H9 (cell line): Measurements from ENCODE around the gene F2R. TPM values are rescaled to one million over a fixed set of nuclear protein-coding genes. Genes with fewer than 3 reads are reported as not detected.
"Not testable (repeated sequence)": the region's sequence is repeated elsewhere in the genome, so short reads cannot be mapped to it uniquely, and the experiment has no call there.

Experiments used
- DNase-seq: peaks from one replicate; pipeline ENCODE4 v3.0.0-alpha.2; 2017
- H2AFZ ChIP-seq: one replicate; pipeline ENCODE4 v1.6.1; 2013; ENCODE audit warnings: mild to moderate bottlenecking, low read length, control low read depth, moderate library complexity
- H2AK5ac ChIP-seq: 2 replicates; pipeline ENCODE4 v1.6.1; 2013; ENCODE audit warnings: low read length, control low read depth, mixed read lengths; ENCODE audit not compliant: insufficient read length
- H2BK120ac ChIP-seq: one replicate; pipeline ENCODE4 v1.6.1; 2013; ENCODE audit warnings: low read depth, mild to moderate bottlenecking, low read length, control low read depth, inconsistent platforms; ENCODE audit not compliant: poor library complexity, severe bottlenecking
- H2BK12ac ChIP-seq: 2 replicates; pipeline ENCODE4 v1.6.1; 2013; ENCODE audit warnings: low read length, control low read depth, mixed read lengths, low read depth; ENCODE audit not compliant: insufficient read length
- H2BK15ac ChIP-seq: 2 replicates; pipeline ENCODE4 v1.6.1; 2013; ENCODE audit warnings: low read depth, low read length, control low read depth
- H2BK20ac ChIP-seq: one replicate; pipeline ENCODE4 v1.6.1; 2013; ENCODE audit warnings: low read depth, mild to moderate bottlenecking, low read length, control low read depth, inconsistent platforms; ENCODE audit not compliant: poor library complexity, severe bottlenecking
- H2BK5ac ChIP-seq: 2 replicates; pipeline ENCODE4 v1.6.1; 2013; ENCODE audit warnings: low read length, control low read depth, mixed read lengths; ENCODE audit not compliant: insufficient read length
- H3K14ac ChIP-seq: 2 replicates; pipeline ENCODE4 v1.6.1; 2013; ENCODE audit warnings: low read length, control low read depth; ENCODE audit not compliant: insufficient read depth
- H3K18ac ChIP-seq: 2 replicates; pipeline ENCODE4 v1.6.1; 2013; ENCODE audit warnings: low read depth, mild to moderate bottlenecking, mixed read lengths, low read length, control low read depth; ENCODE audit not compliant: insufficient read length
- H3K23ac ChIP-seq: 2 replicates; pipeline ENCODE4 v1.6.1; 2013; ENCODE audit warnings: low read length, control low read depth, mixed read lengths, low read depth; ENCODE audit not compliant: insufficient read length
- H3K23me2 ChIP-seq: 2 replicates; pipeline ENCODE4 v1.6.1; 2013; ENCODE audit warnings: low read depth, mild to moderate bottlenecking, mixed read lengths, low read length, control low read depth; ENCODE audit not compliant: insufficient read length, poor library complexity, severe bottlenecking
- H3K27ac ChIP-seq: 2 replicates; pipeline ENCODE4 v1.5.1; 2013; ENCODE audit warnings: low read length, control low read depth, mixed read lengths, low read depth; ENCODE audit not compliant: insufficient read length
- H3K27me3 ChIP-seq: 2 replicates; pipeline ENCODE4 v1.6.1; 2013; ENCODE audit warnings: low read length, control low read depth, inconsistent platforms; ENCODE audit not compliant: insufficient read depth
- H3K4ac ChIP-seq: 2 replicates; pipeline ENCODE4 v1.6.1; 2013; ENCODE audit warnings: low read depth, mild to moderate bottlenecking, control low read depth, inconsistent platforms, low read length, moderate library complexity
- H3K4me1 ChIP-seq: 2 replicates; pipeline ENCODE4 v1.6.1; 2013; ENCODE audit warnings: low read length, control low read depth, inconsistent platforms; ENCODE audit not compliant: insufficient read depth
- H3K4me2 ChIP-seq: 2 replicates; pipeline ENCODE4 v1.6.1; 2013; ENCODE audit warnings: low read length, control low read depth, mixed read lengths; ENCODE audit not compliant: insufficient read length, insufficient read depth
- H3K56ac ChIP-seq: 2 replicates; pipeline ENCODE4 v1.6.1; 2013; ENCODE audit warnings: low read depth, mild to moderate bottlenecking, mixed read lengths, low read length, control low read depth; ENCODE audit not compliant: insufficient read length
- H3K79me1 ChIP-seq: 2 replicates; pipeline ENCODE4 v1.6.1; 2013; ENCODE audit warnings: low read depth, mild to moderate bottlenecking, moderate library complexity, low read length, control low read depth, inconsistent platforms; ENCODE audit not compliant: insufficient read depth, poor library complexity, severe bottlenecking
- H3K79me2 ChIP-seq: 2 replicates; pipeline ENCODE4 v1.6.1; 2013; ENCODE audit warnings: low read length, control low read depth, inconsistent platforms; ENCODE audit not compliant: insufficient read depth
- H3K9ac ChIP-seq: 2 replicates; pipeline ENCODE4 v1.6.1; 2013; ENCODE audit warnings: low read length, control low read depth, mixed read lengths; ENCODE audit not compliant: insufficient read length; ENCODE audit errors: extremely low read depth
- H3K9me3 ChIP-seq: one replicate; pipeline ENCODE4 v1.6.1; 2013; ENCODE audit warnings: low read depth, low read length, inconsistent platforms; ENCODE audit not compliant: control insufficient read depth
- H3T11ph ChIP-seq: one replicate; pipeline ENCODE4 v1.6.1; 2013; ENCODE audit warnings: mild to moderate bottlenecking, low read length, control low read depth, inconsistent platforms
- H4K20me1 ChIP-seq: one replicate; pipeline ENCODE4 v1.6.1; 2013; ENCODE audit not compliant: control insufficient read depth, insufficient read length, insufficient read depth
- H4K5ac ChIP-seq: 2 replicates; pipeline ENCODE4 v1.6.1; 2013; ENCODE audit warnings: low read depth, mild to moderate bottlenecking, mixed read lengths, low read length, control low read depth; ENCODE audit not compliant: insufficient read length
- H4K8ac ChIP-seq: replicated peaks from 2 replicates; pipeline ENCODE4 v1.6.1; 2013; ENCODE audit warnings: low read length, control low read depth, mixed read lengths, low read depth; ENCODE audit not compliant: insufficient read length
- H4K91ac ChIP-seq: 2 replicates; pipeline ENCODE4 v1.6.1; 2013; ENCODE audit warnings: low read depth, mild to moderate bottlenecking, moderate library complexity, mixed read lengths, low read length, control low read depth; ENCODE audit not compliant: insufficient read length
- H3K27ac Mint-ChIP-seq, 3 experiments: 2 replicates in 2 of 3; 3 replicates in 1 of 3; pipeline ENCODE4 v1.8.0; 2020 to 2021; ENCODE audit warnings: mixed read lengths in 3 of 3, mild to moderate bottlenecking in 1 of 3, moderate library complexity in 1 of 3
- H3K27me3 Mint-ChIP-seq: 2 replicates; pipeline ENCODE4 v1.8.0; 2021; ENCODE audit warnings: low read depth, mild to moderate bottlenecking, moderate library complexity, mixed read lengths
- H3K36me3 Mint-ChIP-seq, 3 experiments: 2 replicates in 2 of 3; 3 replicates in 1 of 3; pipeline ENCODE4 v1.8.0; 2020 to 2021; ENCODE audit warnings: low read depth in 3 of 3, mixed read lengths in 3 of 3; ENCODE audit not compliant: insufficient read depth in 1 of 3
- H3K4me1 Mint-ChIP-seq, 2 experiments: 2 replicates each; pipeline ENCODE4 v1.8.0; 2020; ENCODE audit warnings: mixed read lengths in 2 of 2
- H3K4me3 Mint-ChIP-seq, 2 experiments: 2 replicates in 1 of 2; 3 replicates in 1 of 2; pipeline ENCODE4 v1.8.0; 2020 to 2021; ENCODE audit warnings: mild to moderate bottlenecking in 2 of 2, mixed read lengths in 2 of 2, moderate library complexity in 1 of 2
- H3K9me3 Mint-ChIP-seq, 2 experiments: 2 replicates in 1 of 2; 3 replicates in 1 of 2; pipeline ENCODE4 v1.8.0; 2020; ENCODE audit warnings: mild to moderate bottlenecking in 2 of 2, mixed read lengths in 2 of 2, moderate library complexity in 1 of 2
- CTCF ChIP-seq: fragments of 200-600 bp; sonication (generic); conservative IDR thresholded peaks from 3 replicates; pipeline ENCODE4 v1.8.0; 2021; ENCODE audit warnings: antibody characterized with exemption, mild to moderate bottlenecking
- WGBS: extraction: QIAGEN DNeasy Blood & Tissue Kit; methylation state at CpG from one replicate; pipeline ENCODE4 v1.1.7; 2013; ENCODE audit warnings: missing lambda C conversion rate, low lambda C conversion rate, mixed read lengths; ENCODE audit not compliant: insufficient read length; ENCODE audit errors: extremely low coverage; 5-methylcytosine and 5-hydroxymethylcytosine counted together
- total RNA-seq: library from RNA; stranded (reverse); gene quantifications from 2 replicates; pipeline ENCODE4 v1.2.1, GENCODE V29; 2021

Gene F2R
- total RNA-seq, 1 experiment from 2014 or later = 14.8 TPM

GRCh38 chr5:76679231-76679630 is 36.7 kb upstream of the F2R start:
- no peak overlapping the region for H3K27ac Mint-ChIP-seq
- no peak overlapping the region for H2BK15ac ChIP-seq
- no peak overlapping the region for H4K5ac ChIP-seq
- no peak for TF ChIP-seq CTCF
- no peak for DNase-seq
- no peak overlapping the region for H2AFZ ChIP-seq
- H4K91ac ChIP-seq = no peak overlapping the region
- no peak overlapping the region for H3K4me3 Mint-ChIP-seq
- no peak overlapping the region for H2AK5ac ChIP-seq
- H3K27me3 ChIP-seq = no peaks in the 10 kb centered on the region; the same call in 1 of the 2 replicates
- H3K9ac ChIP-seq = no peak overlapping the region
- H2BK20ac ChIP-seq = no peak overlapping the region
- H3K4me1 ChIP-seq = no peaks in the 10 kb centered on the region
- H3K4me1 Mint-ChIP-seq = no peaks in the 10 kb centered on the region
- WGBS = no CpG with 5 or more reads among the region's 3 CpGs
- no peak overlapping the region for H3K4me2 ChIP-seq
- peaks cover 0 to 3% (median 0%) of the 10 kb centered on the region in 3 experiments; a peak in 2 of 7 replicates for H3K36me3 Mint-ChIP-seq
- H3K27ac ChIP-seq = no peak overlapping the region
- H3T11ph ChIP-seq = no peak overlapping the region
- no peaks in the 10 kb centered on the region for H3K9me3 ChIP-seq
- no peaks in the 10 kb centered on the region for H3K9me3 Mint-ChIP-seq
- H4K8ac ChIP-seq = no peak overlapping the region
- no peak overlapping the region for H3K56ac ChIP-seq
- no peaks in the 10 kb centered on the region for H4K20me1 ChIP-seq
- H3K14ac ChIP-seq = no peak overlapping the region
- no peak overlapping the region for H3K18ac ChIP-seq
- H2BK12ac ChIP-seq = no peak overlapping the region
- H3K4ac ChIP-seq = no peak overlapping the region
- no peaks in the 10 kb centered on the region for H3K23me2 ChIP-seq
- H3K27me3 Mint-ChIP-seq = no peaks in the 10 kb centered on the region
- H3K79me1 ChIP-seq = no peaks in the 10 kb centered on the region
- no peaks in the 10 kb centered on the region for H3K79me2 ChIP-seq
- no peak overlapping the region for H3K23ac ChIP-seq
- H2BK5ac ChIP-seq = no peak overlapping the region
- H2BK120ac ChIP-seq = no peak overlapping the region

GRCh38 chr5:76680826-76681225 is 35.1 kb upstream of the F2R start:
- not testable (repeated sequence) for H3K4me1 Mint-ChIP-seq

More at GRCh38 chr5:76680826-76681225, 35.1 kb upstream of the F2R start:
- not testable (repeated sequence) for H3K56ac ChIP-seq, H3K4me2 ChIP-seq, H4K5ac ChIP-seq, H2AK5ac ChIP-seq, H3K79me2 ChIP-seq, H3K4ac ChIP-seq, H3K27ac Mint-ChIP-seq, DNase-seq, H3K4me3 Mint-ChIP-seq, H3K27me3 Mint-ChIP-seq, H2BK20ac ChIP-seq, H3K9me3 ChIP-seq, H4K20me1 ChIP-seq, H2BK12ac ChIP-seq, H4K91ac ChIP-seq, H3K27ac ChIP-seq, H4K8ac ChIP-seq, H3K79me1 ChIP-seq, H3K9me3 Mint-ChIP-seq, H2BK120ac ChIP-seq, H2BK5ac ChIP-seq, H3K27me3 ChIP-seq, H3T11ph ChIP-seq, H3K18ac ChIP-seq, H3K23me2 ChIP-seq, H3K36me3 Mint-ChIP-seq, H2BK15ac ChIP-seq, H3K23ac ChIP-seq, H3K14ac ChIP-seq, H3K9ac ChIP-seq, H3K4me1 ChIP-seq, H2AFZ ChIP-seq
- no CpG with 5 or more reads among the region's 4 CpGs for WGBS
